ENCODE results near the gene HADHA. TPM values are rescaled to one million over a fixed set of nuclear protein-coding genes. Genes with fewer than 3 reads are reported as not detected.

The HADHA gene
- total and polyA plus RNA-seq, 2 donors (not counting 3 experiments of a cell fraction or from before 2014, with no cell fraction given), result 79.4 to 158 TPM

- peaks cover 11% of the 10 kb centered on the region for H3K4me1 ChIP-seq (ENCODE audit: control insufficient read depth, extremely low read depth, insufficient read depth, low read length)
- intact Hi-C loops (cut with micrococcal nuclease), result loop anchor here (1.0 kb wide), 4 partner anchors 57 to 293 kb away; no protein-coding TSS in a partner anchor
- POLR2A ChIA-PET, result no interaction called here
- no peaks in the 10 kb centered on the region for H3K9me3 ChIP-seq (replicated peaks; ENCODE audit: control insufficient read depth, insufficient read depth, low read length)
- no peaks in the 10 kb centered on the region for H4K20me1 ChIP-seq (replicated peaks; ENCODE audit: control insufficient read depth, extremely low read depth, insufficient read depth, low read length)
- no TSS peak for BruUV-seq (replicated peaks)
- no peaks in the 10 kb centered on the region for H3K9me1 ChIP-seq (replicated peaks; ENCODE audit: control insufficient read depth, extremely low read depth, insufficient read depth, low read length)
- no peak overlapping the region for H2AFZ ChIP-seq (ENCODE audit: low read depth, low read length)
- CTCF ChIA-PET, result interaction anchor here (0.6 to 2.9 kb wide), 22 partner anchors 8 to 538 kb away, joined by 3 to 35 read pairs (median 4); partner anchors contain the start of gene RAB10
- H3K36me3 ChIP-seq (ENCODE audit: control insufficient read depth in 2 of 2, extremely low read depth in 1 of 2, insufficient read depth in 2 of 2, low read length in 2 of 2), result no peaks in the 10 kb centered on the region
- dilution Hi-C loops (cut with MboI; ENCODE audit: extremely low pct_ligation_motif_present, low sequenced_read_pairs), result no loop called here
- no peaks in the 10 kb centered on the region for H3K79me2 ChIP-seq (ENCODE audit: control insufficient read depth, insufficient read depth, low read length)
- TF ChIP-seq EZH2 (IDR thresholded peaks at IDR 0.05; ENCODE audit: borderline replicate concordance, low read depth, low read length, severe bottlenecking) (no peak), FOS (IDR thresholded peaks at IDR 0.05; ENCODE audit: borderline replicate concordance, insufficient read depth, low read length) (peak; percentile 35), POLR2AphosphoS5 (IDR thresholded peaks at IDR 0.05; ENCODE audit: insufficient read depth, low read depth, low read length) (no peak), CTCF (IDR thresholded peaks at IDR 0.05; ENCODE audit: extremely low read depth in 1 of 2, insufficient read depth in 1 of 2, low read depth in 1 of 2, low read length in 2 of 2) (peak; percentile 59 to 61)
- no peak overlapping the region for H3K9ac ChIP-seq (replicated peaks; ENCODE audit: extremely low read depth, insufficient read depth, low read length)
- no peak overlapping the region for H3K4me3 ChIP-seq (replicated peaks in 1 of 3; ENCODE audit: insufficient read depth in 1 of 3, low read depth in 1 of 3, low read length in 3 of 3)
- H3K27ac ChIP-seq (ENCODE audit: insufficient read depth, low read depth, low read length), result no peak overlapping the region
- FAIRE-seq (peak; percentile 64), DNase-seq (ENCODE audit: low read depth, low spot score) (peak; percentile 74)
- H3K4me2 ChIP-seq (ENCODE audit: insufficient read depth, low read length), result peak overlapping the region; percentile 49
- peaks cover 0 to 2% of the 10 kb centered on the region in 2 experiments for H3K27me3 ChIP-seq (ENCODE audit: control insufficient read depth in 2 of 2, insufficient read depth in 2 of 2, low read length in 2 of 2)
These were observed 99.3 kb downstream of the HADHA start for GRCh38 chr2:26144953-26145680.
